GM18909 (cell line): Measurements from ENCODE around the gene ANTXRL.
"Not testable (repeated sequence)": the region's sequence is repeated elsewhere in the genome, so short reads cannot be mapped to it uniquely, and the experiment has no call there.

Source experiments
- ATAC-seq: cut with Tn5 transposase; IDR thresholded peaks from one replicate; pipeline ENCODE4 v1.9.1; 2021; ENCODE audit warnings: mild to moderate bottlenecking; ENCODE audit not compliant: unreplicated experiment, poor library complexity

The ANTXRL gene

DNA sequence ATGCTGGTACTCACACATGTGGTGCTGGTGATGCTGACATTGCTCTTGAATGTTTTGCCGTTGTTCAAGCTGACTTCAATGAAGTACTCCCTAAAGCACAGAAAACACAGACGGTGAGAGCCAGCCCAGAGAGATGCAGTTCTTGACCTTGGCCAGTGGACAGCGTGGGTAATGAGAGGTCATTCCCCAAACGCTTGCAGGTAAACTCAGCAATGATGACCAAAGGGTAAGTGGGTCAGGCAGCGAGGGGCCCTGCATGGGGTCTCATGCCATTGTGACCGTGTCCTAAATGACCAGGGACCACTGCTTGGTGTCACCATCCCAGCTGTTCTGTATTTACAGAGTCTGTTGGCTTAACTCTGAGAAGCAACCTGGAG, 32.8 kb upstream of the ANTXRL start:
- ATAC-seq, result no peak

- no peak for ATAC-seq
Observed at GRCh38 chr10:46254467-46254866, 32.3 kb upstream of the ANTXRL start.

DNA sequence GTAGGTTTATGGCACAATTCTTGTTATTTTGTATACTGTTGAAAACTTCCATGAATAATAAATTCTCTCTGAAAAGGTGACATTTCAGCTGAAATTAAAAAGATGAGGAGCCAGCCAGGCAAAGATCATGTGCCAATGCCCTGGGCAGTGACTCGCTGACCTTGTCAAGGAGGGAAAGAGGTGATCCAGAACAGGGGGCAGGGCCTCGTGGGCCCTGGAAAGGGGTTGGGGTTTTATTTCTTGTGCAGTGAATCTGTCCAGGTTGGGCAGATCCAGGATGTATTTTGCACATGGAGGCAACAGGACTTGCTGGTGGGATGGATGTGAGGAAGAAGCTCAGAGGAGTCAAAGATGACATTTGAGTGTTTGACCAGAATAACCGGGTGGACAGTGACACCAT, 31.6 kb upstream of the ANTXRL start:
- not testable (repeated sequence) for ATAC-seq

DNA sequence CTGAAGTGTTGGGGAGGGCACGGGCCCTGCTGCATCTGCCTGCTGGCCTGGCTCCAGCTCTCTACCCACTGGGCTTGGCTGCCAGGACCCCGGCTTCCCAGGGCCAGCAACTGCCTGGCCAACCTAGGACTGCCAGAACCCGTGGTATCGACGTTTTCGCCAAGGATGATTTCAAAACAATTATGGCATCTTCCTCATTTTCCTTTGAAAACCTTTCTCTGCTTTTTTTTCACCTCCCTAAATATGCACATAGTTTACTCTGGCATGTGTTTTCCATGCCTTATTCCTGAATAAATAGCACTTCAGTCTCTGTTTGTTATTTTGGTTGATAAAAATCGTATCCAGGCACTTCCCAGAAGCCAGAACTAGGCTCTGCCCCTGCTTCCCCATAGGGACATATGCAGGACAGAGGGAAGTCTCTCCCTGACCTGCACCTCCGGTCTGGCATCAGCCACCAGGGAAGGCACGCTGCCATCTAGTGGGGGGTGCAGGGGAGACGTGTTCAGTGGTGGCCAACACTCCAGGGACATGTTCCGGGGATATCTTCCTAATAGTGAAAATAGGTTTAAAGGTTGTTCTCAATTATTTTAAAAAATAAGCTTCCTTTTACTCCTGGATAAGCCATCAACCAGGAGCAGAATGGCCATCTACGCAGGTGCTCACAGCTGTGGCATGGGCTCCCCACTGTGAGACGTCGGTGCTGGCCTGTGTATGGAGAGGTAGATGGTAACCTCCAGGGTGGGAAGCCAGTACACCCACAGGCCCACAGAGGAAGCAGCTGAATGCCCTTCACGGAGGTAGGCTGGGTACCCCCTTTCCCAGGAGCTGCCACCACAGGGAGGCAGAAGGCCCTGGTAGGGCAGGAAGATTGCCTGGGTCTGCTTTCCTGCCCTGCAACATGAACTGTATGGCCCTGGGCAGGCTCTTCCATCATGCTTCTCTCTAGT, 30.7 kb upstream of the ANTXRL start:
- ATAC-seq, result peak; percentile 56

- ATAC-seq, result no peak
Observed at GRCh38 chr10:46257099-46257498, 29.7 kb upstream of the ANTXRL start.

- not testable (repeated sequence) for ATAC-seq
Observed at GRCh38 chr10:46262906-46263560, 23.8 kb upstream of the ANTXRL start.

DNA sequence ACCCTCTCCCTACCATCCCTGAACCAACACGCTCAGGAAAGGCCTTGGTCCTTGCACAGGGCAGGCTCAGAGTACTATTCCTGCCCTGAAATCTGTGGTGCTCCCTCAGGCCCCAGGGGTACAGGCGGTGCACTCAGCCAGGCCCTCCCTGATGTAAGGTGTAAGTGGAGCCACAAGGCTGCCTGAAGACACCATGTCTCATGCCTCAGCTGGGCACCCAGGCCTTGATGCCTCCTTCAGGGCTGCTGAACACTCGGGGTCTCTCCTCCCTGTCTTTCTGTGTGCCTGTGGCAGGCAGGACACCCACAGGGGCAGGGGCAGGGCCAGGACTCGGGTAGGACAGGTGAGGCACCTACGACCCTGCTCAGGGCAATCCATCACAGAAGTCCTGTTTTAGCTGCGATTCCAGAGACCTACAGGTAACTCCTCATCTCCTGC, 22.9 kb upstream of the ANTXRL start:
- ATAC-seq, result no peak

- ATAC-seq, result no peak
Observed at GRCh38 chr10:46264336-46264735, 22.5 kb upstream of the ANTXRL start.

DNA sequence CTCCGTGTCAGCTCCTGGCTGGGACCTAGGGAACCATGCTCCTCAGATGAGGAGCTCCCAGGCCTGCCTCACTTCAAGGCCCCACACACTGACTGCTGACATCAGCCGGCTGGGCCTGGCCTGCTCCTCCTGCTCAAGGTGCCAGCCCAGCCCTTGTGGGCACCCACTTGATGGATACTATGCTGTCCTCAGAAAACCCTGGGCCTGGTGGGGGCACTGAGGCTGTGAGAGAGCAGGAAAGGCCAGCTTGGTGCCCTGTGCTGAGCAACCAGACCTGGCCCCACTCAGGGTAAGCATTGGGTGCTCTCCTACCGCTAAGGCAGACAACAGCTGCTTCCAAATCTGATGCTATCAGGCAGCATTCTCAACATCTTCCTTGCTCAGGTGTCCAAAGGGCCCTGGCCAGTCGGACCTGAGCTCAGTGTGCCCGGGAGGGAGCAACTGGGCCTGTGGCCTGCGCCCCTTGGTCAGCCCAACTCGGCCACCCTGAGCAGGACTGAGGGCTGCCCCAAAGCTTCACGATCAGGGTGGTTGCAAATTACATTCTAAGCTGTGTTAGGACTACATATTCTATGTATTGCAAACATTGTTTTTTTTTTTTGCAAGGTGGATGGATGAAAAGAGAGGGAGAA, 21.9 kb upstream of the ANTXRL start:
- ATAC-seq, result no peak

- ATAC-seq, result not testable (repeated sequence)
Observed at GRCh38 chr10:46265566-46266305, 21.1 kb upstream of the ANTXRL start.

DNA sequence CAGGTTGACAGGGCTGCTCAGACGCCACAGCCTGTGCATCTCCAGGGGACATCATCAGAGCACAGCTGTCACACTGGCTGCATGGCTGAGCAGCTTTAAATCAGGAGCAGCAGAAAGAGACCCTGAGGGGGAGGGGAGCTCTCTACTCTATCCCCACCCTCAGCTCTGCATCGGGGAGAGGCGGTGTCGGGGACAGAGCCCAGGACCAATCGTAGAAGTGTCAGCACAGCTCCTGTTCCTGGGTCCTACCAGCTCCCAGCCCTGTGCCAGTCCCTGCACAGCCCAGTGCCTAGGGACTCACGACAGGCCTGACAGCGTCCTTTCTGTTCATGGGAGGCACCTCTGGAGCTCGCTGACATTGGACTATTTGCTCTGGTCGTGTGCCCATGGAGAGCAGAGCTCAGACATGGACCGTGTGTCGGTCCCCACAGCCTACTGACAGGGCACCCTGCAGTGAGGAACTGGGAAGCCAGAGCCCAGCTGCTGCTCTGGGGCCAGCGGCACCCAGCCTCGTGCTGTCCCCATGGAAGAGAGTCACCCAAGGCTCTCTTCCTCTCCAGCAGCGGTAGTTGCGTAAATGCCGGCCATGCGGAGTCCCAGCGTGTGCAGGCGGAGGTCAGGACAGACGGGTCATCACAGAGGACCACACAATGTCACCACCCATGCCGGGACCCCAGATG, 20.4 kb upstream of the ANTXRL start:
- no peak for ATAC-seq

DNA sequence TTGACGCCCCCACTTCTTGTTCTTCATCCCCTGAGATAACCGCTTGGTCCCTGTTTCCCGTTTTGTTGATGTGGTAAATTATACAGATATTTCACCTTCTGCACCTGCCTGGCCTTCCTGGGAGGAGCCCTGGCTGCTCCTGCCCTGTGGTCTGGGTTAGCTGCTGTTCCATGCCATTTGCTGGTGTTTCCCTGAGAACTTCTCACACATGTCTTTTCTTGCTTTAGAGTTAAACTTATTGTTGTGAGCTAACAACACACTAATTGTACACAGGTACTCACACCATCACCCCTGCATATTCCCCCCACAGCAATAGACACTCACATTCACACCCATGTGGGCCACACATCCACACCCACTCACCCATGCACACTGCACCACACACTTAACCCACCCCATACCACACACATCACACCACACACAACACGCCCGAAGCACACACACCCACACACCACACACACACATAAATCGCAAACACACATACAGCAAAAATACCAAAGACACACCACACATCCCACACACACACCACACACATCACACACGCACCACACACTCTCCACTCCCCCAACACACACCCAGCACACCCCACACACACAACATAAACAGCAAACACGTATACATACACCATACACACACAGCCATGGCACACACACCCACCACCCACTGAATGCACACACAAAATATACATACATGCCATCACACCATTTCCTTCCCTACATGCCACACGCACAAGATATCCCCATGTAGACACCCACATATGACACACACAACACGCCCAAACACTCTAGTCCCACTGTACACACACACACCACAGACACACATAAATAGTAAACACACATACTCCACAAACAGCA, 19.4 kb upstream of the ANTXRL start:
- no peak for ATAC-seq

DNA sequence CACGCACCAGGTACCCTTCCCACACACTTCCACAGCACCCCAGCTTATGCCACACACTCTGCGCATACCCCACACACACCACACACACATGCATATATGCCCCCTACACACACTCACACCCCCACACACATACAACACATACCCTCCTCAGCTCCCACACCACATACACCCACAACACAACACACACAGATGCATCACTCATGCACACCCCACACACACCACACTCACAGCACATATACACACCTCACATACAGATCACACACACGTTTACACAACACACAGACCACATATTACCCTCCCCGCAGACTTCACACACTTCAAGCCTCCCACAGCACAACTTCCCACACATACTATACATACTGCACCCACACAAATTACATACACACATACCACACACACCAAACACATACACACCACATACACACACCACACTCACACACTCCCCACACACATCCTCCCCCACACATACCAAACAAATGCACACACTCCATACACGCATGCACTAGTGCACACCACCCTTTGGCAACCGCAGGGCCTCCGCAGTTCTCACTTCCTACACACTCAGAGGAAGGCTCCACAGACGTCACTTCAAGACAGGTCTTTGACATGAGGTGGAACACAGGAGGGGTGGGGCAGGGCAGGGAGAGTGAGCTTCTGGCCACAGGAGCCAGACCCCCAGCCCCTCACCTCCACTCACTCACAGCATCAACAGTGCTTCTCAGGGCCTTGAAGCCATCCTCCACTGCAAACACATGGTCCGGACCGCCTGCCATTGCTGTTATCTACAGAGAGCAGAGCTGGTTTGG, 18.5 kb upstream of the ANTXRL start:
- peak; percentile 85 for ATAC-seq

- not testable (repeated sequence) for ATAC-seq
Observed at GRCh38 chr10:46269554-46270053, 17.2 kb upstream of the ANTXRL start.

DNA sequence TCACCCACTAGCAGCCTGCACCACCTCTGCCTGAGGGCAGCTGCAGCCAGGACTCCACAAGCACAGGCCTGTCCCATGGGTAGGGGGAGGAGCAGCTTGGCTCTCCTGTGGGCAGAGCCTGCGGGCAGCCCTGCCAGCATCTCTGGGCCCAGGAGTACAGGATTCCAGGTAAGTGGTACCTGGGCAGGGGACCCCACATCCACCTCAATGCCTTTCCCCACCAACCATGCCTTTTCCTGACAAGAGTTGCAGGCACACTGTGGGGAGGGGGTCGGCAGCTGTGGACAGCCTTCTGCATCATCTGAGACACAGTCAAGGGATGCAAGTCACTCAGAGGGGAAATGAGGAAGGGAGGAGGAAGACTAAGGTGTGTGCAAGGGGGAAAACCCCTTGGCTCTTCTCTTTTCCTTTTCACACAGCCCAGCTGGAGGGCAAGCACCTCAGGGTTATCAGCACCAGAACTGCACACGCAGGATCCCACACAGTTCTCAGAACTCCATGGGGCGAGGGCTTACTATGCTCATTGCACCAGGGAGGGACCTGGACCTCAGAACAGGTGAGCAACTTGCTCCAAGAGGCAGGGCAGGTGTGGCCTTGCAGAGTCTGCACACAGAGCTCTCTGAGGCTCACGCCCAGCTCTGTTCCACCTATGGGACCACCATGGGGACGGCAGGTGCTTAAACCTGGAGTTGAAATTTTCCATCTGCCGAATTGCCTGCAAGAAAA, 16.5 kb upstream of the ANTXRL start:
- no peak for ATAC-seq

DNA sequence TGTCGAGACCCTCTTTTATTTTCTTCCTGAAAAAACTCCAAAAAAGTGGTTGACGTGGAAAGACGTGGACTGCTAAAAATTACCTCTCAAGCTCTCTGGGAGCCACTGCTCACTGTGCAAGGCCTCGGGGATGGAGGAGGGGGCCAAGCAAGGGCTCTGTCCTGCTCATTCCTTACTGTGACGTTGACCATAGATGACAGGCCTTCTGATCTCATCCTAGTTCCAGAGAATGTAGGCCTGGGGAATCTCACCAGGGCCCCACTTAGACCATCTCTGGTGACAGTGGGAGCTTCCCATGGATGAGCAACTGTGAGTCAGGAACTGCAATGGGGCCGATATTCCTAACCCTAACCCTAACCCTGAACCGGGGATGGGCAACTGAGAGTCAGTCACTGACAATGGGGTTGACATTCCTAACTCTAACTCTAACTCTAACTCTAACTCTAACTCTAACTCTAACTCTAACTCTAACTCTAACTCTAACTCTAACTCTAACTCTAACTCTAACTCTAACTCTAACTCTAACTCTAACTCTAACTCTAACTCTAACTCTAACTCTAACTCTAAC, 15.8 kb upstream of the ANTXRL start:
- ATAC-seq, result not testable (repeated sequence)
